Smooth muscle cell (in vitro differentiated cells): ENCODE measurements around the gene OVCA2. TPM values are rescaled to one million over a fixed set of nuclear protein-coding genes. Genes with fewer than 3 reads are reported as not detected.

Experiments
- DNase-seq: peaks from one replicate; lab custom pipeline; 2025; ENCODE audit not compliant: unreplicated experiment; lab: John Stamatoyannopoulos, UW
- H2AFZ ChIP-seq: fragments of 200-600 bp; sonication (generic); 2 replicates; pipeline ENCODE4 v1.6.0; 2016; ENCODE audit warnings: antibody characterized with exemption, low read depth, mild to moderate bottlenecking
- H3F3A ChIP-seq: fragments of 200-600 bp; sonication (generic); 2 replicates; pipeline ENCODE4 v1.6.0; 2017; ENCODE audit warnings: antibody characterized with exemption, low read depth
- H3K27ac ChIP-seq: fragments of 200-600 bp; sonication (generic); 2 replicates; pipeline ENCODE4 v1.5.1; 2016; ENCODE audit warnings: low read depth, mild to moderate bottlenecking
- H3K27me3 ChIP-seq: fragments of 200-600 bp; sonication (generic); 2 replicates; pipeline ENCODE4 v1.6.1; 2016; ENCODE audit warnings: low read depth, mild to moderate bottlenecking
- H3K36me3 ChIP-seq: fragments of 200-600 bp; sonication (generic); 2 replicates; pipeline ENCODE4 v1.5.1; 2016; ENCODE audit warnings: low read depth
- H3K4me1 ChIP-seq: fragments of 200-600 bp; sonication (generic); 2 replicates; pipeline ENCODE4 v1.5.1; 2016; ENCODE audit warnings: low read depth
- H3K4me2 ChIP-seq: fragments of 200-600 bp; sonication (generic); 2 replicates; pipeline ENCODE4 v1.6.0; 2016; ENCODE audit warnings: mild to moderate bottlenecking
- H3K4me3 ChIP-seq: fragments of 200-600 bp; sonication (generic); 2 replicates; pipeline ENCODE4 v1.5.1; 2016; ENCODE audit warnings: mild to moderate bottlenecking
- H3K79me2 ChIP-seq: fragments of 200-600 bp; sonication (generic); 2 replicates; pipeline ENCODE4 v1.6.0; 2016; ENCODE audit warnings: low read depth, mild to moderate bottlenecking
- H3K9ac ChIP-seq: fragments of 200-600 bp; sonication (generic); 2 replicates; pipeline ENCODE4 v1.6.0; 2016; ENCODE audit warnings: low read depth
- H3K9me3 ChIP-seq: fragments of 200-600 bp; sonication (generic); replicated peaks from 2 replicates; pipeline ENCODE4 v1.5.1; 2016; ENCODE audit warnings: low read depth
- H4K20me1 ChIP-seq: fragments of 200-600 bp; sonication (generic); 2 replicates; pipeline ENCODE4 v1.6.0; 2016; ENCODE audit warnings: low read depth
- CTCF ChIP-seq: fragments of 200-600 bp; sonication (generic); IDR thresholded peaks from 2 replicates; pipeline ENCODE4 v1.5.1; 2017; ENCODE audit warnings: borderline replicate concordance, mild to moderate bottlenecking, antibody characterized with exemption; ENCODE audit not compliant: insufficient read depth, poor library complexity, severe bottlenecking
- WGBS: methylation state at CpG from one replicate; pipeline ENCODE4 v1.1.7; 2016; ENCODE audit warnings: low lambda C conversion rate; 5-methylcytosine and 5-hydroxymethylcytosine counted together
- polyA plus RNA-seq: library from polyadenylated mRNA; unstranded; fragments of >200 nt; fragmentation: Nextera tagmentation; extraction: Ambion mirVana; gene quantifications from 2 replicates; pipeline ENCODE4 v1.2.1, GENCODE V29; 2016
- total RNA-seq: library from RNA; depleted of rRNA; stranded (reverse); fragments of >200 nt; gene quantifications from 2 replicates; pipeline ENCODE4 v1.2.3, GENCODE V29; 2014

Gene OVCA2
- total and polyA plus RNA-seq, 2 experiments from 2014 or later = 46.7 to 47.6 TPM

- Histone ChIP-seq H2AFZ (no peak overlapping the region), H3K9ac (no peak overlapping the region)
- WGBS = 90% methylated on average over 5 of the region's 5 CpGs
These were observed 13.6 kb upstream of the OVCA2 start for GRCh38 chr17:2028234-2028614.

GRCh38 chr17:2028737-2029136, 13.1 kb upstream of the OVCA2 start:
- DNase-seq = no peak
- 64% methylated on average over 6 of the region's 6 CpGs for whole genome bisulfite sequencing
- TF ChIP-seq CTCF = no peak
- Histone ChIP-seq H3K79me2 (peaks cover 14% of the 10 kb centered on the region), H3K9me3 (no peaks in the 10 kb centered on the region), H3K4me2 (no peak overlapping the region), H2AFZ (no peak overlapping the region), H3K27me3 (peaks cover 35% of the 10 kb centered on the region), H3K4me1 (peaks cover 23% of the 10 kb centered on the region), H3K27ac (no peak overlapping the region), H3K36me3 (no peaks in the 10 kb centered on the region), H3F3A (no peaks in the 10 kb centered on the region), H4K20me1 (no peaks in the 10 kb centered on the region), H3K9ac (no peak overlapping the region), H3K4me3 (no peak overlapping the region)

More at GRCh38 chr17:2028234-2028614, 13.6 kb upstream of the OVCA2 start:
- Histone ChIP-seq H3K79me2 (peaks cover 14% of the 10 kb centered on the region), H3K36me3 (no peaks in the 10 kb centered on the region), H3K27me3 (peaks cover 40% of the 10 kb centered on the region), H3K4me3 (no peak overlapping the region), H3K4me1 (peaks cover 26% of the 10 kb centered on the region), H3F3A (no peaks in the 10 kb centered on the region), H3K4me2 (no peak overlapping the region), H3K9me3 (no peaks in the 10 kb centered on the region), H3K27ac (no peak overlapping the region), H4K20me1 (no peaks in the 10 kb centered on the region)
- DNase-seq = no peak
- no peak for TF ChIP-seq CTCF

GRCh38 chr17:2029911-2030778, 11.7 kb upstream of the OVCA2 start, which contains the start of gene DPH1:
DPH1 (plus strand) TSS chr17:2030153; CDS start chr17:2030170, 17 bp downstream.
- H3K4me1 ChIP-seq = peaks cover 12% of the 10 kb centered on the region
- peak; percentile 40 for DNase-seq
- 2% methylated on average over 51 of the region's 59 CpGs for WGBS

More at GRCh38 chr17:2029911-2030778, 11.7 kb upstream of the OVCA2 start, which contains the start of gene DPH1:
- Histone ChIP-seq H3K9ac (peak within 1 kb of the TSS; percentile 89), H3F3A (no peaks in the 10 kb centered on the region), H2AFZ (peak within 1 kb of the TSS; percentile 75), H3K9me3 (no peaks in the 10 kb centered on the region), H3K27ac (peak within 1 kb of the TSS; percentile 32), H3K27me3 (peaks cover 21% of the 10 kb centered on the region), H3K79me2 (peaks cover 14% of the 10 kb centered on the region), H3K36me3 (no peaks in the 10 kb centered on the region), H3K4me2 (peak within 1 kb of the TSS; percentile 95), H4K20me1 (no peaks in the 10 kb centered on the region), H3K4me3 (peak within 1 kb of the TSS; percentile 92)
- no peak for TF ChIP-seq CTCF
